OCI-M1 (cell line): Measurements from ENCODE around the gene KIF11.
"Not testable (repeated sequence)": the region's sequence is repeated elsewhere in the genome, so short reads cannot be mapped to it uniquely, and the experiment has no call there.

Experiments
- DNase-seq: peaks from one replicate; lab custom pipeline; 2025; lab: John Stamatoyannopoulos, UW

KIF11 gene

GRCh38 chr10:92592761-92593618 lies at the start of gene KIF11:
Gene KIF11, plus strand, starts transcription at chr10:92593130. Its CDS starts 246 bp downstream, at chr10:92593376.
- DNase-seq = peak; percentile 99

DNA sequence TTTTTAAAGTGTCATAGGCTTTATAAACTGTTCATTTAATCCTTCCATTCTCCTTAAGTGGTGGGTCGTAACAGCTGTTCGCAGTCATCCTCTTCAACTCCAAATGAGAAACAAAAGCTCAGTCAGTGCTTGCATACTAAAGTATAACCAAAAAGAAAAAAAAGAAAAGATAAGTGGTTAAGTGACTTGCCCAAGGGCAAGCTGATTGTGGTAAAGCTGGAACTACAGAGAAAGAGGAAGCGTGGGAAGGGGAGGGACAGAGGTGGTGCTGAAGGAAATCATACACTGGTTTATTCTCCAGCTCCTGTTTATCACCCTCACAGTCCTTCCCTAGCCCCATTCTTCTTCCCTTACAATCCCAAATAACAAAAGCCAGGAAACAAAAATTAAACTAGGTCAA lies 48.6 kb upstream of the KIF11 start:
- DNase-seq = peak; percentile 94

DNA sequence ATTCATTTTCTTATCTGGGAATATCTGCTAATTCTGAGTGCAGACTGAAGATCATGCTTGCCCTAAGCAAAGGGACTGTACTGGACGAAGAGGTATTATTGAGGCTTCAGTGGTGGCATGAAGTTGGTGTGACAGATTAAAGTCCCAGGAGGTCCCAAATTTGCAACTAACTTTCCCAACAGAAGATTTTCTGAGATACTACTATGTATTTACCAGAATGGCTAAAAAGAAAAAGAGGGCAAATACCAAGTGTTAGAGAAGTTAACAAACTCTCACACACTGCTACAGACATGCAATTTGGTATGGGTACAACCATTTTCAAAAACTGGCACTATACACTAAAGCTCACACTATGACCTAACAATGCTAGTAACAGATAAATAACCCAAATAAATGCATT lies 47.4 kb upstream of the KIF11 start:
- no peak for DNase-seq

DNA sequence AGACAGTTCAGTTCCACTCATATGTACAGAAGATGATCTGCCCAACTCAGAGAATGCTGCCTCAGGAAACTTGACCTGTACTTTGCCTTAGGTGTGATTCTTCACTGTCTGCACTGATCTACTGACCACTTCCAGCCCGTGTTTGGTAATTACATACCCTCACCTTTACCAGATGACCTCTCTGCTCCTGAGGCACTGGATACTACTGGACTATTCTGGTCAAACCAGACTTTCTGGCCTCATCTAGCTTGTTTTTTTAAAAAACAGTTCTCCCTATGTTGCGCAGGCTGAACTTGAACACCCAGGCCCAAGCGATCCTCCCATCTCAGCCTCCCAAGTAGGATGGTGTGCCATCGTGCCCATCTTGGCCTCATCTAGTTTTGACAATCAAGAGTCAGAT lies 45.3 kb upstream of the KIF11 start:
- no peak for DNase-seq

GRCh38 chr10:92550924-92551323 lies 42.0 kb upstream of the KIF11 start:
- no peak for DNase-seq

GRCh38 chr10:92552310-92552709 lies 40.6 kb upstream of the KIF11 start:
- DNase-seq = no peak

GRCh38 chr10:92553959-92554358 lies 39.0 kb upstream of the KIF11 start:
- no peak for DNase-seq

DNA sequence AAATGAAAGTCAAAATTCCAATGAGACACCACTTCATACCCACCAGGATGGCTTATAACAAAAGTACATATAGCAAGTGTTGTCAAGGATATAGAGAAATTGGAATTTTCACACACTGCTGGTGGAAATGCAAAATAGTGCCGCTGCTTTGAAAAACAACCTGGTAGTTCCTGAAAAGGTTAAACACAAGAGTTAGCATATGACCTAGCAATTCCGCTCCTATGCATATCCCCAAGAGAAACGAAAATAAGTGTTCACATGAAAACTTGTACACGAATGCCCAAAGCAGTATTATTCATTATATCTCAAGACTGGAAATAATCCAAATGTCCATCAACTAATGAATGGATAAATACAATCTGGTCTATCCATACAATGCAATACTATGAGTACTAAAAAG lies 33.9 kb upstream of the KIF11 start:
- no peak for DNase-seq

- peak; percentile 17 for DNase-seq
Observed at GRCh38 chr10:92562424-92562823, 30.5 kb upstream of the KIF11 start.

DNA sequence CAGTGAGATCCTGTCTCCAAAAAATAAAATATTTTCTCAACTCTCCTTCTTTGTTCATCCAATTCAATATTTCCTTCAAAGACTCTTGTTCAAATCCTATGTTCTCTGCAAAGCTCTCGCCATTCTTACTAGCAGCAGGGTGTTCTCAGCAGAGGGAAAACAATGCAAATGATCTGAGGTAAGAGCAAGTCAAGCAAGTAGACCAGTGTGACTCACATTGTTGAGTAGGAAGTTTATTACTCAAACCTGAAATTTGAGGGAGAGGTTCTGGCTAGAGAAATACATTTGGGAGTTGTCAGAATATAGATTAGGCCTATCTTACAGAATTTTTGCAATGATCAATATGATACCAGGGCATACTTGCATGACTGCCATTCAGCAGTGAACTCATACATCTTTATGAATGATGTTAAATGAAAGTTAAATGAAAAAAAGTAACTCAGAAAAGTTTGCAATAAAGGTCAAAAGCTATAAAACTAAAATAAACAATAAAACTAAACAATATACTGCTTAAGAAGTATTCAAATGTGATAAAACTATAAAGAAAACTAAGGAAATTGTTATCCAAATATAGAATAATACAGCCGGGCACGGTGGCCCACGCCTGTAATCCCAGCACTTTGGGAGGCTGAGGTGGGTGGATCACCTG lies 24.9 kb upstream of the KIF11 start:
- DNase-seq = no peak

GRCh38 chr10:92569071-92569470 lies 23.9 kb upstream of the KIF11 start:
- no peak for DNase-seq

- DNase-seq = not testable (repeated sequence)
Observed at GRCh38 chr10:92569663-92570062, 23.3 kb upstream of the KIF11 start.

DNA sequence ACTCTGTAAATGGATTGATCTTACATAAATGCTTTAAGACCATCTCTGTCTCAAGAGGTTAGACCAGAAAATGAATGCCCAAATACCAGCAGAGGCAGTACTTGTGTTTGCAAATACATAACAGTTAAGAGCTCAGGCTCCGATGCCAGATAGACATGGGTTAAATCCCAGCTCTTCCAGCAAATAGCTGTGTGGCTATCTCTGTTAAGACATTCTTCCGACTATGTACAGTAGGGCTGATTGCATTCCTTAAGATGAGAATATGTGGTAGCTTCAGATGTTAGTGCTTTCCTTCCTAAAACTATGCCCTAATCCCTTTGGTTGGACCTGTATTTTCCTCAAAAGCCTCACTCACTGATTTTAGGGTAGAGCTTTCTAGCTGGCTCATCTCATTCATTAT lies 21.3 kb upstream of the KIF11 start:
- DNase-seq = no peak

DNA sequence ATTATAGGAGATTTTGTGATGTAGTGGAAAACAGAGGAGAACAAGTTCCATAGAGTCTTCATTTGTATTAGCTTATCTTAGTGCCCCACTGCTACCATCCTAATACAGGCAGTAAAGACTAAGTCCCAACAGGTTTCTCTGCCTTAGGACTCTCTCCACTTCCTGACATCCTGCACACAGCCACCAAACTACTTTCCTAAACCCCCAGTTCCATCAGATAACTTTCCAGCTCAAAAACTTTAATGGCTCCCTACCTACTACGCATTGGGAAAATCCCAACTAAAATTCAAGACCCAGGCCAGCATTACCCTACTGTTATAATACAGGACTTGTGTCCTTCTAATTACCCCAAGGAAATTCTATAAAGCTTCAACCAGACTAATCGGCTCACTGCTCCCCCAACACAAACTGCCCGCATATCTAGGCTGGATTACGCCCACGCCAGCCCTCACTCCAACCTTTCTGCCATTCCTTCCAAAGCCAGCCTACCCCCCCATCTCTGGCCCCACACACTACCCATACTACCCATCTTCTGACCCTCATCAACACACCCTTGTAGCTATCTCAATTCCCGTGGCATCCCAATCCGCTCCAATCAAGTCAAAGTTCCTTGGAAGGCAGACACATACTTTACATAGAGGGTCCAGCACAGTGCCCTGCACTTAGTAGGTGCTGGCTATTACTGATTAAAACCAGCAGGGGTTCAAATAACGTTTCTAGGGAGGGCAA lies 20.4 kb upstream of the KIF11 start:
- peak; percentile 60 for DNase-seq

GRCh38 chr10:92573091-92573797 lies 19.7 kb upstream of the KIF11 start:
- DNase-seq = peak; percentile 68

- peak; percentile 94 for DNase-seq
Observed at GRCh38 chr10:92573798-92574547, 19.0 kb upstream of the KIF11 start, which contains the start of gene IDE. Gene IDE, minus strand, starts transcription at chr10:92574093. Its CDS starts 74 bp downstream, at chr10:92574019.

DNA sequence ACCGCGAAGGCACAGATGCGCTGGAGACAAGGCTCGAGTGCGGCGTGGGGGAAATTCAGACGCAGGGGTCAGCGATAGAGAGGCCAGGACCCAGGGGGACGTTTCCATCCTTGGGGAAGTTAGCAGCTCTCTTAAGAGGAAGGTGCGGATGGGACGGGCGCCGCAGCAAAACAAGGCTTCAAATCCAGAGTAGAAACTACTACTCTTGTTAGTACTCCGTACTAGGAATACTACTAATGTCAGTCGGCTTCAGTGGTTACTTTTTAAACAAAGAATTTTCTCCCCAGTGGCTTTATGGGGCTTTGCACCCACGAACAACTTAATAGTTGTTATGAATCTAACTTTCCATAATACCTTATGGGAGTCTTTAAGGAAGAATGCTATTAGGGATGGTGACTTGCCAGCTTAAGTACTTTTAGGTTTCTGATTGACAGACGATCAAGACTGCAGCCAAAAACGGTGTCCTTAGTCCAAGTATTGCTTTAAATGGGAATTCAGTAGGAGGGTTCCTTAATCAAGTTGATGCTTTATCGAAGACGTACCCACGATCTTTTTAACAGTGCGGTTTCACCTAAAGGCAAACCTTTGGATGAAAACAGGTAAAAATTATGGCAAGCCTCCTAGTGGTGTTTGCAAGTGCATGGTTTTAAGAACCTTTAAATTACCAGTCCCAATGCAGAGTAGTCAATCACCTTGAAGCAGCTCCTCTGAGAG lies 18.2 kb upstream of the KIF11 start:
- DNase-seq = no peak

DNA sequence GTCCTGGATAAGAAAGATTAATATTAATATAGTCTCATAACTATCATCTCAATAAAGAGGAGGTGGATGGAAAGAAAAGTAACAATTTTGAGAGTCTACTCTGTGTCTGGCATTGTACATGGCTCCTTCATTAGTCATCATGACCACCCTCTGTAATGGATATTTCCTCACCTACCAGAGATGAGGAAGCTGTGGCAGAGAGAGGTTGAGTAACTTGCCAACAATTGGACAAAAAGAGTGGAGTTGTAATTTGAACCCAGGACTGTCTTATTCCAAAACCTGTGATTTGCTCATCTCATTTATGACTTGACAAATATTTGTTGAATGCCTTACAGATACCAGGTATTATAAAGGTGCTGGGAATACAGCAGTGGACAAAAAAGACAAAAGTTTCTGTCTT lies 17.0 kb upstream of the KIF11 start:
- peak; percentile 47 for DNase-seq

GRCh38 chr10:92582347-92582746 lies 10.6 kb upstream of the KIF11 start:
- not testable (repeated sequence) for DNase-seq
